ENCODE measurements around the gene COX19. TPM values are rescaled to one million over a fixed set of nuclear protein-coding genes. Genes with fewer than 3 reads are reported as not detected.

Gene COX19
- total RNA-seq, 1 experiment from 2014 or later: 20.5 TPM

GRCh38 chr7:979151-979550, 3.8 kb upstream of the COX19 start:
- H3K36me3 ChIP-seq (ENCODE audit: insufficient read depth, low read length): no peaks in the 10 kb centered on the region
- no peak overlapping the region for H3K4me3 ChIP-seq (ENCODE audit: low read length)
- H3K9me2 ChIP-seq (replicated peaks; ENCODE audit: insufficient read depth, low read length): no peaks in the 10 kb centered on the region
- no peak for DNase-seq
- H3K27me3 ChIP-seq (ENCODE audit: low read length): no peaks in the 10 kb centered on the region
- peaks cover 7% of the 10 kb centered on the region for H4K20me1 ChIP-seq (ENCODE audit: insufficient read depth, low read depth, low read length)
- H2AFZ ChIP-seq (ENCODE audit: low read length): no peak overlapping the region
- no peak overlapping the region for H3K9ac ChIP-seq (ENCODE audit: low read length)
- no peaks in the 10 kb centered on the region for H3K9me3 ChIP-seq (ENCODE audit: low read length)
- peaks cover 61% of the 10 kb centered on the region for H3K4me1 ChIP-seq (ENCODE audit: low read length)
- H3K4me2 ChIP-seq (ENCODE audit: low read depth, low read length, poor library complexity, severe bottlenecking): no peak overlapping the region
- no peak overlapping the region for H3K27ac ChIP-seq (ENCODE audit: low read length)
- H3K79me2 ChIP-seq (ENCODE audit: low read length): peaks cover 11% of the 10 kb centered on the region

- H3K4me2 ChIP-seq (ENCODE audit: low read depth, low read length, poor library complexity, severe bottlenecking): peak overlapping the region; percentile 63
These were observed 3.2 kb upstream of the COX19 start for GRCh38 chr7:978416-979091.

GRCh38 chr7:978049-978346, 2.6 kb upstream of the COX19 start:
- H3K4me2 ChIP-seq (ENCODE audit: low read depth, low read length, poor library complexity, severe bottlenecking): peak overlapping the region; percentile 63
- peaks cover 4% of the 10 kb centered on the region; the same call in 1 of the 2 replicates for H3K36me3 ChIP-seq (ENCODE audit: insufficient read depth, low read length)
- no peaks in the 10 kb centered on the region for H3K27me3 ChIP-seq (ENCODE audit: low read length)
- no peaks in the 10 kb centered on the region for H3K9me2 ChIP-seq (replicated peaks; ENCODE audit: insufficient read depth, low read length)
- H4K20me1 ChIP-seq (ENCODE audit: insufficient read depth, low read depth, low read length): peaks cover 12% of the 10 kb centered on the region
- peak; percentile 84 for DNase-seq
- H3K79me2 ChIP-seq (ENCODE audit: low read length): peaks cover 23% of the 10 kb centered on the region
- H3K9ac ChIP-seq (ENCODE audit: low read length): peak overlapping the region; percentile 57; the same call in 1 of the 2 replicates
- no peaks in the 10 kb centered on the region for H3K9me3 ChIP-seq (ENCODE audit: low read length)
- peak overlapping the region; percentile 48 for H3K4me3 ChIP-seq (ENCODE audit: low read length)
- H2AFZ ChIP-seq (ENCODE audit: low read length): no peak overlapping the region
- H3K4me1 ChIP-seq (ENCODE audit: low read length): peaks cover 72% of the 10 kb centered on the region
- H3K27ac ChIP-seq (ENCODE audit: low read length): peak overlapping the region; percentile 93

More at GRCh38 chr7:978416-979091, 3.2 kb upstream of the COX19 start:
- peaks cover 66% of the 10 kb centered on the region for H3K4me1 ChIP-seq (ENCODE audit: low read length)
- H3K9me3 ChIP-seq (ENCODE audit: low read length): no peaks in the 10 kb centered on the region
- H3K27me3 ChIP-seq (ENCODE audit: low read length): no peaks in the 10 kb centered on the region
- H3K79me2 ChIP-seq (ENCODE audit: low read length): peaks cover 17% of the 10 kb centered on the region
- no peaks in the 10 kb centered on the region for H3K9me2 ChIP-seq (replicated peaks; ENCODE audit: insufficient read depth, low read length)
- no peaks in the 10 kb centered on the region for H3K36me3 ChIP-seq (ENCODE audit: insufficient read depth, low read length)
- no peak for DNase-seq
- no peak overlapping the region for H3K9ac ChIP-seq (ENCODE audit: low read length)
- H2AFZ ChIP-seq (ENCODE audit: low read length): no peak overlapping the region
- peak overlapping the region; percentile 48; the same call in 1 of the 2 replicates for H3K4me3 ChIP-seq (ENCODE audit: low read length)
- H3K27ac ChIP-seq (ENCODE audit: low read length): peak overlapping the region; percentile 93
- H4K20me1 ChIP-seq (ENCODE audit: insufficient read depth, low read depth, low read length): peaks cover 8% of the 10 kb centered on the region

DNA sequence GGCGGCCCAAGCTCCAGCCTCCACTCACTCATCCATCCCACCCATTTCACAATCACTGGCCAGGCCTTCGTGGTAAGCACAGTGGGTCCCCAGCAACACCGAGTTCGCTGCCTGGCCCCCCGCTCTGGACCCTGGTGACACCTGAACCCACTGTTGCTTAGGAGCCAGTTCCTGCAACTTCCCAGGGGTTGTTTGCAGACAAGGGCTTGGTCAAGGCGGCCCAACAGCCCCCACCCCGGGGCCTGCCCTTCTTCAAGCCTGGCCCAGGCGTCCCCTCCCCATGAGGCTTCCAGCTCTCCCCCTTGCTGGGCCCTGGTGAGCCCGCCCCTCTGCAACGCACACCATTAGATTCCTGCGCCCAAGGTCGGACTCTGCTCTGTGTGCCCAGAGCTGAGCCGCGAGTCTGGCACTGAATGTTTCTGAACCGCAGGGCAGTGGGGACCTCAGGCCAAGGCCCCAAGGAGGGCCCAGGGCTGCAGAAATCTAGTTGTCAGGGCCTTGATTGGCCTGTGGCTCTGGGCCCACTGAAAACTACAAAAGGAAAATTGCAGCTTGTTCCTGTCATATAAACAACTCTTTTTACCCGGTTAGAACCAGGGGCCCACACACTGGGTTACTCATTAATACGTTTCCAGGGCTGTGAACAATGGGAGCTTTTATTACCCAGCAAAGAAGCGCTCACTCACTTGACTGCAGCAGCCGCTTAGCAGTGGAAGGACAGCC, 2.1 kb upstream of the COX19 start:
- H2AFZ ChIP-seq (ENCODE audit: low read length): no peak overlapping the region
- peaks cover 28% of the 10 kb centered on the region for H3K79me2 ChIP-seq (ENCODE audit: low read length)
- H3K4me2 ChIP-seq (ENCODE audit: low read depth, low read length, poor library complexity, severe bottlenecking): peak overlapping the region; percentile 63
- no peaks in the 10 kb centered on the region for H3K9me3 ChIP-seq (ENCODE audit: low read length)
- H3K9ac ChIP-seq (ENCODE audit: low read length): peak overlapping the region; percentile 57
- H4K20me1 ChIP-seq (ENCODE audit: insufficient read depth, low read depth, low read length): peaks cover 17% of the 10 kb centered on the region
- peak overlapping the region; percentile 48 for H3K4me3 ChIP-seq (ENCODE audit: low read length)
- H3K27me3 ChIP-seq (ENCODE audit: low read length): no peaks in the 10 kb centered on the region
- H3K27ac ChIP-seq (ENCODE audit: low read length): peak overlapping the region; percentile 93
- H3K9me2 ChIP-seq (replicated peaks; ENCODE audit: insufficient read depth, low read length): no peaks in the 10 kb centered on the region
- H3K36me3 ChIP-seq (ENCODE audit: insufficient read depth, low read length): peaks cover 9% of the 10 kb centered on the region
- H3K4me1 ChIP-seq (ENCODE audit: low read length): peaks cover 70% of the 10 kb centered on the region
- no peak for DNase-seq

- DNase-seq: no peak
- no peaks in the 10 kb centered on the region for H3K9me2 ChIP-seq (replicated peaks; ENCODE audit: insufficient read depth, low read length)
- no peaks in the 10 kb centered on the region for H3K27me3 ChIP-seq (ENCODE audit: low read length)
- H2AFZ ChIP-seq (ENCODE audit: low read length): no peak overlapping the region
- H3K36me3 ChIP-seq (ENCODE audit: insufficient read depth, low read length): peaks cover 14% of the 10 kb centered on the region
- H3K4me2 ChIP-seq (ENCODE audit: low read depth, low read length, poor library complexity, severe bottlenecking): no peak overlapping the region
- peaks cover 67% of the 10 kb centered on the region for H3K4me1 ChIP-seq (ENCODE audit: low read length)
- no peak overlapping the region for H3K4me3 ChIP-seq (ENCODE audit: low read length)
- peak overlapping the region; percentile 57 for H3K9ac ChIP-seq (ENCODE audit: low read length)
- H3K9me3 ChIP-seq (ENCODE audit: low read length): no peaks in the 10 kb centered on the region
- peaks cover 23% of the 10 kb centered on the region for H4K20me1 ChIP-seq (ENCODE audit: insufficient read depth, low read depth, low read length)
- peaks cover 34% of the 10 kb centered on the region for H3K79me2 ChIP-seq (ENCODE audit: low read length)
- peak overlapping the region; percentile 93 for H3K27ac ChIP-seq (ENCODE audit: low read length)
These were observed 1.6 kb upstream of the COX19 start for GRCh38 chr7:976901-977325.

DNA sequence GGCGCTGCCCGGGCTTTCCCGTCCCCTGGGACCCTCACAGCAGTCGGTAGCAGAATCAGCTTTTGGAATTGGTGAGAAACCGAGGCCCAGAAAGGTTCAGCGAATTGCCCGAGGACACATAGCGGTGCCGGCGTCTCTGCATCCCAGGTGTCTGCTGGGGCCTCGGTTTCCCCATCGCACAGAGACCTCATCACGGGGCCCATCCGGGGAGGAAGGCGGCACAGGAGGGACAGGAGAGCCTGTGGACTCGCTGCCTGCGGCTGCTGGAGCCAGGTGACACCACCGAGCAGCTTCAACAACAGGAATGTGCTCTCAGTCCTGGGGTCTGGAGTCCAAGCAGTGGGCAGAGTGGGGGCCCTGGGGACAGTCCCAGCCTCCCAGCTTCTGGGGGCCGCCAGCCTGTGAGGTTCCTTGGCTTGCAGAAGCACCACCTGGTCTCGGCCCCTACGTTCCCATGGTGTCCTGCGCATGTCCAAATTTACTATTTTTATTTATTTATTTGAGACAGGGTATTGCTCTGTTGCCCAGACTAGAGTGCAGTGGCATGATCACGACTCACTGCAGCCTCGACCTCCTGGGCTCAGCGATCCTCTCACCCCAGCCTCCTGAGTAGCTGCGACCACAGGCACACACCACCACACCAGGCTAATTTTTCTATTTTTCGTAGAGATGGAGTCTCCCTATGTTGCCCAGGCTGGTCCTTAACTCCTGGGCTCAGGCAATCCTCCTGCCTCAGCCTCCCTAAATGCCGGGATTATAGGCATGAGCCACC, 539 bp upstream of the COX19 start:
- Histone ChIP-seq H3K9me3 (ENCODE audit: low read length) (no peaks in the 10 kb centered on the region), H3K27me3 (ENCODE audit: low read length) (no peaks in the 10 kb centered on the region), H3K79me2 (ENCODE audit: low read length) (peaks cover 34% of the 10 kb centered on the region), H4K20me1 (ENCODE audit: insufficient read depth, low read depth, low read length) (peaks cover 29% of the 10 kb centered on the region), H3K9me2 (replicated peaks; ENCODE audit: insufficient read depth, low read length) (no peaks in the 10 kb centered on the region), H3K27ac (ENCODE audit: low read length) (no peak overlapping the region), H3K9ac (ENCODE audit: low read length) (no peak overlapping the region), H2AFZ (ENCODE audit: low read length) (no peak overlapping the region), H3K4me2 (ENCODE audit: low read depth, low read length, poor library complexity, severe bottlenecking) (no peak overlapping the region), H3K4me3 (ENCODE audit: low read length) (no peak overlapping the region), H3K36me3 (ENCODE audit: insufficient read depth, low read length) (peaks cover 21% of the 10 kb centered on the region), H3K4me1 (ENCODE audit: low read length) (peaks cover 63% of the 10 kb centered on the region)
- no peak for DNase-seq

- Histone ChIP-seq H3K9me3 (ENCODE audit: low read length) (no peaks in the 10 kb centered on the region), H3K4me3 (ENCODE audit: low read length) (peak overlapping the region; percentile 100), H2AFZ (ENCODE audit: low read length) (no peak overlapping the region), H3K9ac (ENCODE audit: low read length) (peak overlapping the region; percentile 100), H3K9me2 (replicated peaks; ENCODE audit: insufficient read depth, low read length) (no peaks in the 10 kb centered on the region), H3K4me2 (ENCODE audit: low read depth, low read length, poor library complexity, severe bottlenecking) (peak overlapping the region; percentile 99), H3K4me1 (ENCODE audit: low read length) (peaks cover 49% of the 10 kb centered on the region), H3K27ac (ENCODE audit: low read length) (no peak overlapping the region), H3K79me2 (ENCODE audit: low read length) (peaks cover 34% of the 10 kb centered on the region), H3K27me3 (ENCODE audit: low read length) (no peaks in the 10 kb centered on the region), H4K20me1 (ENCODE audit: insufficient read depth, low read depth, low read length) (peaks cover 38% of the 10 kb centered on the region), H3K36me3 (ENCODE audit: insufficient read depth, low read length) (peaks cover 21% of the 10 kb centered on the region)
- no peak for DNase-seq
These were observed 1.2 kb downstream of the COX19 start for GRCh38 chr7:974172-974571.

DNA sequence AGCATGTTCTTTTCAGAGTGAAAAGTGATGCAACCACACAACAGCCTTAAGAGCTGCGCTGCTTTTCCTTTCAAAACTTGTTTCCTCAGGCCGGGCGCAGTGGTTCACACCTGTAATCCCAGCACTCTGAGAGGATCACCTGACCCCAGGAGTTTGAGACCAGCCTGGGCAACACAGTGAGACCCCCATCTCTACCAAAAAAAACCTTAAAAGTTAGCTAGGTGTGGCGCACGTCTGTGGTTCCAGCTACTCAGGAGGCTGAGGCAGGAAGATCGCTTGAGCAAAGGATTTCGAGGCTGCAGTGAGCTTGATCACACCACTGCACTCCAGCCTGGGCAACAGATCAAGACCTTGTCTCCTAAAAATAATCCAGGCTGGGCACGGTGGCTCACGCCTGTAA, 2.0 kb downstream of the COX19 start:
- no peak overlapping the region for H3K27ac ChIP-seq (ENCODE audit: low read length)
- H3K4me2 ChIP-seq (ENCODE audit: low read depth, low read length, poor library complexity, severe bottlenecking): peak overlapping the region; percentile 99
- H3K9ac ChIP-seq (ENCODE audit: low read length): no peak overlapping the region; the same call in 1 of the 2 replicates
- no peaks in the 10 kb centered on the region for H3K9me3 ChIP-seq (ENCODE audit: low read length)
- H3K9me2 ChIP-seq (replicated peaks; ENCODE audit: insufficient read depth, low read length): no peaks in the 10 kb centered on the region
- H4K20me1 ChIP-seq (ENCODE audit: insufficient read depth, low read depth, low read length): peaks cover 44% of the 10 kb centered on the region
- H3K4me3 ChIP-seq (ENCODE audit: low read length): no peak overlapping the region
- H3K79me2 ChIP-seq (ENCODE audit: low read length): peaks cover 34% of the 10 kb centered on the region
- peaks cover 26% of the 10 kb centered on the region for H3K36me3 ChIP-seq (ENCODE audit: insufficient read depth, low read length)
- DNase-seq: no peak
- peaks cover 40% of the 10 kb centered on the region for H3K4me1 ChIP-seq (ENCODE audit: low read length)
- H2AFZ ChIP-seq (ENCODE audit: low read length): no peak overlapping the region
- no peaks in the 10 kb centered on the region for H3K27me3 ChIP-seq (ENCODE audit: low read length)
